Neural cell (in vitro differentiated cells): ENCODE measurements around the gene CRIP1.

Experiments
- EP300 ChIP-seq: fragments of 450-650 bp; conservative IDR thresholded peaks from 2 replicates; pipeline ENCODE4 v1.6.1; 2014; ENCODE audit warnings: antibody characterized with exemption, mild to moderate bottlenecking, moderate library complexity; ENCODE audit not compliant: poor library complexity, severe bottlenecking
- TF ChIP-seq, protein P1 (sequence below): fragments of 450-650 bp; IDR thresholded peaks from 2 replicates; pipeline ENCODE4 v1.5.1; 2014; ENCODE audit warnings: antibody characterized with exemption, mild to moderate bottlenecking, moderate library complexity; ENCODE audit not compliant: poor library complexity, severe bottlenecking

DNA sequence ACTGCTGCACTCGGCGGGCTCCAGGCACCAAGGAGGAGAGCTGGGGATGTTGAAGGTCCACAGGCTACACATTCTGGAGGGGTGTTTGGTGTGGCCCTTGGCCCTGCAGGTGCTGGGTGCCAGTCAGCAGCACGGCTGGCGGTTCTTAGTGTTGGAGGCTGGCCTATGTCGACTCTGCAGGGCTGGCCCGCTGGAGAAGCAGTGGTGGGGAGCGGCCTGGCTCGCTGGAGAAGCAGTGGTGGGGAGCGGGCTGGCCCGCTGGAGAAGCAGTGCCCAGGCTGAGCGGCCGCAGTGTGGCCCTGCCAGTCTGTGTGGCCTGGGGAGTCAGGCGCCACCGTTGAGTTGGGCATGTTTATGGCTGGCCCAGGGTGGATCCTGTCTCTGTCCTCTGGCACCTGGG, 39.7 kb upstream of the CRIP1 start:
- TF ChIP-seq, protein P1, sequence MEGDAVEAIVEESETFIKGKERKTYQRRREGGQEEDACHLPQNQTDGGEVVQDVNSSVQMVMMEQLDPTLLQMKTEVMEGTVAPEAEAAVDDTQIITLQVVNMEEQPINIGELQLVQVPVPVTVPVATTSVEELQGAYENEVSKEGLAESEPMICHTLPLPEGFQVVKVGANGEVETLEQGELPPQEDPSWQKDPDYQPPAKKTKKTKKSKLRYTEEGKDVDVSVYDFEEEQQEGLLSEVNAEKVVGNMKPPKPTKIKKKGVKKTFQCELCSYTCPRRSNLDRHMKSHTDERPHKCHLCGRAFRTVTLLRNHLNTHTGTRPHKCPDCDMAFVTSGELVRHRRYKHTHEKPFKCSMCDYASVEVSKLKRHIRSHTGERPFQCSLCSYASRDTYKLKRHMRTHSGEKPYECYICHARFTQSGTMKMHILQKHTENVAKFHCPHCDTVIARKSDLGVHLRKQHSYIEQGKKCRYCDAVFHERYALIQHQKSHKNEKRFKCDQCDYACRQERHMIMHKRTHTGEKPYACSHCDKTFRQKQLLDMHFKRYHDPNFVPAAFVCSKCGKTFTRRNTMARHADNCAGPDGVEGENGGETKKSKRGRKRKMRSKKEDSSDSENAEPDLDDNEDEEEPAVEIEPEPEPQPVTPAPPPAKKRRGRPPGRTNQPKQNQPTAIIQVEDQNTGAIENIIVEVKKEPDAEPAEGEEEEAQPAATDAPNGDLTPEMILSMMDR: no peak
- TF ChIP-seq EP300: no peak
